ENCODE results near the gene MC2R. TPM values are rescaled to one million over a fixed set of nuclear protein-coding genes. Genes with fewer than 3 reads are reported as not detected.

MC2R gene
- total and polyA plus RNA-seq, 2 of the 4 experiments (the other 2 are of a cell fraction): not detected

- H2BK15ac ChIP-seq (ENCODE audit: low read depth, low read length): no peak overlapping the region
- no peaks in the 10 kb centered on the region for H3K4me1 ChIP-seq (ENCODE audit: control insufficient read depth, insufficient read depth, low read length)
- H4K8ac ChIP-seq (ENCODE audit: low read depth in 2 of 2, low read length in 2 of 2): no peak overlapping the region
- no peaks in the 10 kb centered on the region for H3K79me1 ChIP-seq (ENCODE audit: low read depth in 1 of 2, low read length in 2 of 2)
- no peak overlapping the region for H3K56ac ChIP-seq (ENCODE audit: extremely low read depth, insufficient read depth, low read length)
- H2BK5ac ChIP-seq (ENCODE audit: low read depth, low read length, poor library complexity, severe bottlenecking): no peak overlapping the region
- H3K18ac ChIP-seq (ENCODE audit: low read depth, low read length): no peak overlapping the region
- in situ Hi-C loops (cut with MboI; ENCODE audit: low sequenced_read_pairs) (no loop called here), intact Hi-C loops (cut with micrococcal nuclease) (no loop called here), dilution Hi-C loops (cut with HindIII; ENCODE audit: low sequenced_read_pairs, unreplicated experiment) (no loop called here)
- H4K91ac ChIP-seq (ENCODE audit: insufficient read depth, low read depth, low read length): no peak overlapping the region
- H2BK20ac ChIP-seq (ENCODE audit: low read depth, low read length): no peak overlapping the region
- BruUV-seq (replicated peaks): no TSS peak
- H3K27ac ChIP-seq (ENCODE audit: insufficient read depth, low read length): no peak overlapping the region
- H3K9me1 ChIP-seq (ENCODE audit: insufficient read depth, low read length): no peaks in the 10 kb centered on the region
- H3K9me3 ChIP-seq (ENCODE audit: control insufficient read depth, insufficient read depth, low read length): peaks cover 15% of the 10 kb centered on the region
- H3K9ac ChIP-seq (ENCODE audit: low read depth, low read length): no peak overlapping the region
- H2AFZ ChIP-seq (replicated peaks; ENCODE audit: low read length, poor library complexity): no peak overlapping the region
- no peak overlapping the region for H4K5ac ChIP-seq (ENCODE audit: low read depth, low read length)
- no peak overlapping the region for H2BK120ac ChIP-seq (ENCODE audit: low read depth, low read length)
- no peak overlapping the region for H3K23ac ChIP-seq (ENCODE audit: low read depth, low read length)
- DNase-seq (no peak), ATAC-seq (ENCODE audit: low read depth) (no peak)
- H3K4ac ChIP-seq (ENCODE audit: low read depth, low read length): no peak overlapping the region
- WGBS, 2 experiments (ENCODE audit: extremely low coverage in 2 of 2, insufficient read length in 1 of 2): 48% methylated on average over 3 of the region's 7 CpGs; no CpG with 5 or more reads in 1 of the 2 experiments
- H2AK5ac ChIP-seq (ENCODE audit: low read depth, low read length): no peak overlapping the region
- POLR2A ChIA-PET (ENCODE audit: unreplicated experiment): no interaction called here
- no peaks in the 10 kb centered on the region for H3K36me3 ChIP-seq (ENCODE audit: control insufficient read depth, insufficient read depth, low read length)
- CTCF ChIA-PET: no interaction called here
- H3K4me3 ChIP-seq (ENCODE audit: insufficient read depth, low read depth, low read length): no peak overlapping the region
- no peak overlapping the region for H3K4me2 ChIP-seq (ENCODE audit: low read depth, low read length)
- TF ChIP-seq CEBPB (IDR thresholded peaks at IDR 0.05; ENCODE audit: low read depth, low read length) (no peak), FOS (IDR thresholded peaks at IDR 0.05; ENCODE audit: low read depth, low read length) (no peak), MAFK (IDR thresholded peaks at IDR 0.05; ENCODE audit: low read depth, low read length) (no peak), RCOR1 (IDR thresholded peaks at IDR 0.05; ENCODE audit: insufficient replicate concordance, low read length) (no peak), USF2 (IDR thresholded peaks at IDR 0.05; ENCODE audit: low read depth, low read length) (no peak), MAZ (IDR thresholded peaks at IDR 0.05; ENCODE audit: borderline replicate concordance, low read depth, low read length) (no peak), POLR2A (IDR thresholded peaks at IDR 0.05; ENCODE audit: low read depth, low read length) (no peak), CHD1 (IDR thresholded peaks at IDR 0.05; ENCODE audit: low read depth, low read length) (no peak), SMC3 (IDR thresholded peaks at IDR 0.05; ENCODE audit: low read depth, low read length) (no peak), RAD21 (IDR thresholded peaks at IDR 0.05; ENCODE audit: low read length) (no peak), NFE2L2 (IDR thresholded peaks at IDR 0.05; ENCODE audit: low read depth, low read length) (no peak), BHLHE40 (IDR thresholded peaks at IDR 0.05; ENCODE audit: low read depth, low read length) (no peak), ELK1 (IDR thresholded peaks at IDR 0.05; ENCODE audit: borderline replicate concordance, low read depth, low read length) (no peak), RFX5 (IDR thresholded peaks at IDR 0.05; ENCODE audit: low read depth, low read length) (no peak), MXI1 (IDR thresholded peaks at IDR 0.05; ENCODE audit: borderline replicate concordance, low read depth, low read length) (no peak)
- TF ChIP-seq, protein P1, sequence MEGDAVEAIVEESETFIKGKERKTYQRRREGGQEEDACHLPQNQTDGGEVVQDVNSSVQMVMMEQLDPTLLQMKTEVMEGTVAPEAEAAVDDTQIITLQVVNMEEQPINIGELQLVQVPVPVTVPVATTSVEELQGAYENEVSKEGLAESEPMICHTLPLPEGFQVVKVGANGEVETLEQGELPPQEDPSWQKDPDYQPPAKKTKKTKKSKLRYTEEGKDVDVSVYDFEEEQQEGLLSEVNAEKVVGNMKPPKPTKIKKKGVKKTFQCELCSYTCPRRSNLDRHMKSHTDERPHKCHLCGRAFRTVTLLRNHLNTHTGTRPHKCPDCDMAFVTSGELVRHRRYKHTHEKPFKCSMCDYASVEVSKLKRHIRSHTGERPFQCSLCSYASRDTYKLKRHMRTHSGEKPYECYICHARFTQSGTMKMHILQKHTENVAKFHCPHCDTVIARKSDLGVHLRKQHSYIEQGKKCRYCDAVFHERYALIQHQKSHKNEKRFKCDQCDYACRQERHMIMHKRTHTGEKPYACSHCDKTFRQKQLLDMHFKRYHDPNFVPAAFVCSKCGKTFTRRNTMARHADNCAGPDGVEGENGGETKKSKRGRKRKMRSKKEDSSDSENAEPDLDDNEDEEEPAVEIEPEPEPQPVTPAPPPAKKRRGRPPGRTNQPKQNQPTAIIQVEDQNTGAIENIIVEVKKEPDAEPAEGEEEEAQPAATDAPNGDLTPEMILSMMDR (conservative IDR thresholded peaks at IDR 0.05; ENCODE audit: low read depth, low read length): no peak
- H3K14ac ChIP-seq (replicated peaks; ENCODE audit: low read depth, low read length): no peak overlapping the region
- H2AK9ac ChIP-seq (replicated peaks; ENCODE audit: low read depth, low read length, poor library complexity): no peak overlapping the region
- no peaks in the 10 kb centered on the region for H3K27me3 ChIP-seq (ENCODE audit: control insufficient read depth, insufficient read depth, low read length)
- no peaks in the 10 kb centered on the region for H4K20me1 ChIP-seq (ENCODE audit: insufficient read depth, low read length)
Observed at GRCh38 chr18:13879492-13879891, 35.8 kb downstream of the MC2R start.

Measured in IMR-90 (cell line).